ENCODE measurements around the gene ABCA2.

The ABCA2 gene

GRCh38 chr9:137021979-137022661, 5.9 kb downstream of the ABCA2 start:
- TF ChIP-seq, protein P1, sequence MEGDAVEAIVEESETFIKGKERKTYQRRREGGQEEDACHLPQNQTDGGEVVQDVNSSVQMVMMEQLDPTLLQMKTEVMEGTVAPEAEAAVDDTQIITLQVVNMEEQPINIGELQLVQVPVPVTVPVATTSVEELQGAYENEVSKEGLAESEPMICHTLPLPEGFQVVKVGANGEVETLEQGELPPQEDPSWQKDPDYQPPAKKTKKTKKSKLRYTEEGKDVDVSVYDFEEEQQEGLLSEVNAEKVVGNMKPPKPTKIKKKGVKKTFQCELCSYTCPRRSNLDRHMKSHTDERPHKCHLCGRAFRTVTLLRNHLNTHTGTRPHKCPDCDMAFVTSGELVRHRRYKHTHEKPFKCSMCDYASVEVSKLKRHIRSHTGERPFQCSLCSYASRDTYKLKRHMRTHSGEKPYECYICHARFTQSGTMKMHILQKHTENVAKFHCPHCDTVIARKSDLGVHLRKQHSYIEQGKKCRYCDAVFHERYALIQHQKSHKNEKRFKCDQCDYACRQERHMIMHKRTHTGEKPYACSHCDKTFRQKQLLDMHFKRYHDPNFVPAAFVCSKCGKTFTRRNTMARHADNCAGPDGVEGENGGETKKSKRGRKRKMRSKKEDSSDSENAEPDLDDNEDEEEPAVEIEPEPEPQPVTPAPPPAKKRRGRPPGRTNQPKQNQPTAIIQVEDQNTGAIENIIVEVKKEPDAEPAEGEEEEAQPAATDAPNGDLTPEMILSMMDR (IDR thresholded peaks at IDR 0.05), result no peak

GRCh38 chr9:137021568-137021978, 6.5 kb downstream of the ABCA2 start:
- TF ChIP-seq, protein P1 (IDR thresholded peaks at IDR 0.05), result no peak

DNA sequence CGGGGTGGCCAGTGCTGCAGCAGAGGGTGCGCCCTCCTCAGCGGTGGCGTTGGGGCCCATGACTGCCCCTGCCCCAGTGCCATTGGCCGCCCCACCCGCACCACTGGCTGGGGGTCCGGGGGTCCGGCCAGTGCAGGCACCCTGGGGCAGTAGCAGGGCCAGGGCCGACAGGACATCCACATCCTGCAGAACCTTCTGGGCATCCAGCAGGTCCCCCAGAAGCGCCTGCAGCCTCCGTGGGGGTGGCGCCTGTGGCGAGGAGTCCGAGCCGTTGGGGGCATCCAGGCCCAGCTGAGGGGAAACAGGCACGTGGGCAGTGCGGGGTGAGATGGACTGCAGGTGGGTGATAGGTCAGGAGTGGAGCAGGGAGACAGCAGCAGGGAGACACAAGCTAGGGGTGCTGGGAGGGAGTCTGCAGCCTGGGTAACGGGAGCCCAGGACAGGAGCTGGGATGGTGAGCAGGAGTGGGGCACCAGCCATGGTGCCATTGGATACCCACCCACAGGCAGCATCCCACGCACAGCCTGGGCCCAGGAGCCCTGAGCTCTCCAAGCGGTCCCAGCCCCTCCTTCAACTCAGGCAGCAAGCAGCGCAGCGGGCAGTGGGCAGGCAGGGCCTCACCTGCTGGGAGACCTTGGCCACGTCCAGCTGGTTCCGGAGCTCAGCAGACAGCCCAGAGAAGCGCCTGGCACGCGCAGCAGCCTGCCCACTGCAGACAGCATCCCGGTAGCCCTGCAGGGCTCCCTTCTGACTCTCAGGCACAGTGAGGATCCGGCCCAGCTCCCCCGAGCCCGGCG, 7.1 kb downstream of the ABCA2 start:
- TF ChIP-seq, protein P1 (IDR thresholded peaks at IDR 0.05), result no peak

GRCh38 chr9:137019891-137020683, 8.0 kb downstream of the ABCA2 start:
- TF ChIP-seq, protein P1 (IDR thresholded peaks at IDR 0.05), result no peak

GRCh38 chr9:137018761-137019559, 9.1 kb downstream of the ABCA2 start:
- TF ChIP-seq, protein P1 (IDR thresholded peaks at IDR 0.05), result no peak

- TF ChIP-seq, protein P1 (IDR thresholded peaks at IDR 0.05), result no peak
These were observed 10.1 kb downstream of the ABCA2 start for GRCh38 chr9:137017791-137018497.
